Middle frontal gyrus (tissue), 1 donor: ENCODE data around the gene GRK4.
A peak's percentile ranks its signal among the peaks of the same experiment; 100 is the strongest.
"Not testable (repeated sequence)": the region's sequence is repeated elsewhere in the genome, so short reads cannot be mapped to it uniquely, and the experiment has no call there.

Experiments used
- DNase-seq: peaks from one replicate; pipeline ENCODE4 v3.0.0-alpha.2; 2015; ENCODE audit warnings: low spot score; ENCODE audit errors: extremely low spot score

Gene GRK4

GRCh38 chr4:2963175-2963965 lies at the start of gene GRK4, which contains the start of gene NOP14:
TSS of gene GRK4 (plus strand) at chr4:2963571. CDS start at chr4:2964071, 500 bp downstream.
TSS of gene NOP14 (minus strand) at chr4:2963406. CDS start at chr4:2963319, 87 bp downstream.
- peak; percentile 98 for DNase-seq

GRCh38 chr4:2914256-2915126 lies 48.9 kb upstream of the GRK4 start:
- no peak for DNase-seq

- DNase-seq: no peak
These were observed 47.6 kb upstream of the GRK4 start for GRCh38 chr4:2915789-2916188.

GRCh38 chr4:2916696-2917095 lies 46.7 kb upstream of the GRK4 start:
- not testable (repeated sequence) for DNase-seq

GRCh38 chr4:2918300-2918699 lies 45.1 kb upstream of the GRK4 start:
- DNase-seq: not testable (repeated sequence)

- not testable (repeated sequence) for DNase-seq
These were observed 44.7 kb upstream of the GRK4 start for GRCh38 chr4:2918714-2919113.

- DNase-seq: not testable (repeated sequence)
These were observed 40.8 kb upstream of the GRK4 start for GRCh38 chr4:2922453-2923101.

- no peak for DNase-seq
These were observed 40.2 kb upstream of the GRK4 start for GRCh38 chr4:2923141-2923551.

GRCh38 chr4:2923668-2924173 lies 39.6 kb upstream of the GRK4 start:
- no peak for DNase-seq

GRCh38 chr4:2924286-2924685 lies 39.1 kb upstream of the GRK4 start:
- no peak for DNase-seq

GRCh38 chr4:2924765-2925301 lies 38.5 kb upstream of the GRK4 start:
- no peak for DNase-seq

- no peak for DNase-seq
These were observed 37.9 kb upstream of the GRK4 start for GRCh38 chr4:2925496-2925895.

GRCh38 chr4:2925931-2926860 lies 37.2 kb upstream of the GRK4 start:
- DNase-seq: no peak

GRCh38 chr4:2927016-2927695 lies 36.2 kb upstream of the GRK4 start:
- DNase-seq: no peak

- no peak for DNase-seq
These were observed 35.7 kb upstream of the GRK4 start for GRCh38 chr4:2927696-2928075.

GRCh38 chr4:2928242-2929176 lies 34.9 kb upstream of the GRK4 start:
- no peak for DNase-seq

- no peak for DNase-seq
These were observed 33.9 kb upstream of the GRK4 start for GRCh38 chr4:2929469-2929868.

- DNase-seq: no peak
These were observed 33.1 kb upstream of the GRK4 start for GRCh38 chr4:2930135-2930757.
